Testis (tissue), 5 donors: Measurements from ENCODE around the gene RHOF. TPM values are rescaled to one million over a fixed set of nuclear protein-coding genes. Genes with fewer than 3 reads are reported as not detected.

Source experiments
- DNase-seq: peaks from one replicate; pipeline ENCODE4 v3.0.0-alpha.2; 2019
- H3K27ac ChIP-seq, 2 donors: fragments of 200-600 bp; sonication (generic); one replicate each; pipeline ENCODE4 v1.5.1; 2019
- H3K27me3 ChIP-seq: fragments of 200-600 bp; sonication (generic); one replicate; pipeline ENCODE4 v1.5.1; 2019
- H3K36me3 ChIP-seq: fragments of 200-600 bp; sonication (generic); one replicate; pipeline ENCODE4 v1.5.1; 2017; ENCODE audit warnings: low read depth; ENCODE audit errors: missing control alignments
- H3K4me1 ChIP-seq: fragments of 200-600 bp; sonication (generic); one replicate; pipeline ENCODE4 v1.5.1; 2019
- H3K4me3 ChIP-seq, 2 donors: fragments of 200-600 bp; sonication (generic); one replicate each; pipeline ENCODE4 v1.5.1; 2017 to 2019
- H3K9me3 ChIP-seq: fragments of 200-600 bp; sonication (generic); one replicate; pipeline ENCODE4 v1.5.1; 2017
- CTCF ChIP-seq, 3 experiments: fragments of 450-650 bp in 2 of 3; fragments of 200-600 bp in 1 of 3; sonication (generic) in 1 of 3; IDR thresholded peaks; one replicate each; pipeline ENCODE4 v1.5.1; 2016 to 2019; ENCODE audit warnings: antibody characterized with exemption in 3 of 3, mild to moderate bottlenecking in 2 of 3, moderate library complexity in 1 of 3
- POLR2A ChIP-seq: fragments of 450-650 bp; IDR thresholded peaks from one replicate; pipeline ENCODE4 v1.6.1; 2017; ENCODE audit warnings: antibody characterized with exemption, mild to moderate bottlenecking, moderate library complexity
- WGBS, 2 donors: methylation state at CpG; one replicate each; pipeline ENCODE4 v1.1.5; 2018; 5-methylcytosine and 5-hydroxymethylcytosine counted together
- intact Hi-C: fragments of 100-400 bp; cut with DNase I; formaldehyde crosslinking; loops from one replicate; pipeline ENCODE4 v1.15.1; 2023; ENCODE audit warnings: low total_unique reads
- long read RNA-seq, 2 donors: transcript quantifications; one replicate each; lab custom pipeline, GENCODE V29; 2026
- polyA plus RNA-seq: library from polyadenylated mRNA; stranded (reverse); fragments of 350-450 nt; fragmentation: Illumina TruSeq; extraction: RNeasy Lipid Tissue Mini Kit (QIAGEN cat#74804); gene quantifications from one replicate; pipeline ENCODE4 v1.2.3, GENCODE V29; 2014; ENCODE audit warnings: low read depth, low replicate concordance; ENCODE audit not compliant: insufficient read depth
- total RNA-seq, 2 donors: library from RNA; depleted of rRNA; stranded (reverse); fragments of >200 nt; gene quantifications; one replicate each; pipeline ENCODE4 v1.2.3, GENCODE V29; 2016

The RHOF gene
- total RNA-seq (10 to 100 TPM; 18.0 to 20.5 TPM), polyA plus RNA-seq (16.9 TPM)
- long read RNA-seq, donor 1, transcript RHOF-201 (5 exons, 3,009 nt), result major isoform, 9 of 9 reads
- long read RNA-seq, donor 1, partial matches to known transcripts, result 0 of 9 reads
- long read RNA-seq, donor 1, other reads (novel, unspliced or antisense), result 0 of 9 reads
- long read RNA-seq, donor 2, transcript RHOF-201 (5 exons, 3,009 nt), result major isoform, 9 of 9 reads
- long read RNA-seq, donor 2, partial matches to known transcripts, result 0 of 9 reads
- long read RNA-seq, donor 2, other reads (novel, unspliced or antisense), result 0 of 9 reads

DNA sequence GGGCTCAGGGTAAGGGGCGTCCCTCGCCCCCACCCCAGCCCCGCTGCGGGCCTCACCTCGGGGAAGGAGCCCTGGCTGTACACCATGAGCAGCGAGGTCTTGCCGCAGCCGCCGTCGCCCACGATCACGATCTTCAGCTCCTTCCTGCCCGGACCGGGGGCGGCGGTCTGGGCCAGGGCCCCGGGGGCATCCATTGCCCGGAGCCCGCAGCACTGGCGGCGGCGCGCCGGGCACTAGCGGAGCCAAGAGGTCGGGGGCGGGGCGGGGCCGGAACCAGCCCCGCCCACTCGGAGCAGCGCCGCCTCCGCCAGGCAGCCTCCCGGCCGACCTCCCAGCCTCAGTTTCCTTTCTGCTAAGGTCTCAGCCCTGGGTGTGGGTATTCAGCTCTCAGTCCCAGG is at the start of gene RHOF:
Gene RHOF (minus strand): TSS at position 249 of the 398 bp plus-strand sequence. CDS start 55 bp downstream, at position 194.
- H3K4me1 ChIP-seq, result peaks cover 49% of the 10 kb centered on the region
- H3K36me3 ChIP-seq, result no peaks in the 10 kb centered on the region
- WGBS, 2 donors, result 1% methylated on average over 31 of the region's 36 CpGs; no CpG with 5 or more reads in 1 of the 2 donors
- DNase-seq, result no peak
- TF ChIP-seq CTCF (IDR thresholded peaks at IDR 0.05) (no peak), POLR2A (no peak)
- peak within 1 kb of the TSS; percentile 53 to 59 for H3K4me3 ChIP-seq
- intact Hi-C loops, result loop anchor here (5.0 kb wide), 1 partner anchor 91 kb away; no protein-coding TSS in a partner anchor
- H3K9me3 ChIP-seq, result no peaks in the 10 kb centered on the region
- H3K27ac ChIP-seq, result peak within 1 kb of the TSS; percentile 64 to 78
- no peaks in the 10 kb centered on the region for H3K27me3 ChIP-seq

DNA sequence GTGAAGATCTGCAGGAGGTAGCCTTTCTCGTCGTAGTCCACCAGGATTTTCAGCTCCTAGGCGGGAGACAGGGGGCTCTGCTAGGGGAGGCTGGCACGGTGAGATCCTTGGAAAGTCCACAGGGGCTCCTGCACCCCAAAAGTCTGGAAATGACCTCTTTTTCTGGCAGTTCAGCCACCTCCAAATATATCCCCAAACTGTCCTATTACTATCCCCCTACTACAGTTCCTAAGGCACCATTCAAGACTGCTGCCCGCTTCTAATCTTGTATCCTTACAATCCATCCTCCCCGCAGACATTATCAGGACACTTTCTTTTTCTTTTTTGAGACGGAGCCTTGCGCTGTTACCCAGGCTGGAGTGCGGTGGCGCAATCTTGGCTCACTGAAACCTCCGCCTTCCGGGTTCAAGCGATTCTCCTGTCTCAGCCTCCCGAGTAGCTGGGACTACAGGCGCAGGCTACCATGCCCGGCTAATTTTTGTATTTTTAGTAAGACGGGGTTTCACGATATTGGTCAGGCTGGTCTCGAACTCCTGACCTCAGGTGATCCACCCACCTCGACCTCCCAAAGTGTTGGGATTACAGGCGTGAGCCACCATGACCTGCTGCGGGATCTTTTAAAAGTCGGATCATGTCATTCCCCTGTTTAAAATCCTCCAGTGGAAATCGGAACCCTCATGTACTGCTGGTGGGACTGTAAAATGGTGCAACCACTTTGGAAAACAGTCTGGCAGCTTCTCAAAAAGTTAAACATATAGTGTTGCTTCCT is 46.7 kb upstream of the RHOF start:
- Histone ChIP-seq H3K27ac (peak overlapping the region in 1 of 2 donors; percentile 28), H3K36me3 (no peaks in the 10 kb centered on the region), H3K9me3 (no peaks in the 10 kb centered on the region), H3K27me3 (no peaks in the 10 kb centered on the region), H3K4me3 (peak overlapping the region; percentile 33 to 42), H3K4me1 (peaks cover 6% of the 10 kb centered on the region)
- 32 to 54% methylated on average over 24 of the region's 24 CpGs for WGBS, 2 donors
- TF ChIP-seq POLR2A (no peak), CTCF (IDR thresholded peaks at IDR 0.05) (no peak)
- intact Hi-C loops, result no loop called here
- no peak for DNase-seq

DNA sequence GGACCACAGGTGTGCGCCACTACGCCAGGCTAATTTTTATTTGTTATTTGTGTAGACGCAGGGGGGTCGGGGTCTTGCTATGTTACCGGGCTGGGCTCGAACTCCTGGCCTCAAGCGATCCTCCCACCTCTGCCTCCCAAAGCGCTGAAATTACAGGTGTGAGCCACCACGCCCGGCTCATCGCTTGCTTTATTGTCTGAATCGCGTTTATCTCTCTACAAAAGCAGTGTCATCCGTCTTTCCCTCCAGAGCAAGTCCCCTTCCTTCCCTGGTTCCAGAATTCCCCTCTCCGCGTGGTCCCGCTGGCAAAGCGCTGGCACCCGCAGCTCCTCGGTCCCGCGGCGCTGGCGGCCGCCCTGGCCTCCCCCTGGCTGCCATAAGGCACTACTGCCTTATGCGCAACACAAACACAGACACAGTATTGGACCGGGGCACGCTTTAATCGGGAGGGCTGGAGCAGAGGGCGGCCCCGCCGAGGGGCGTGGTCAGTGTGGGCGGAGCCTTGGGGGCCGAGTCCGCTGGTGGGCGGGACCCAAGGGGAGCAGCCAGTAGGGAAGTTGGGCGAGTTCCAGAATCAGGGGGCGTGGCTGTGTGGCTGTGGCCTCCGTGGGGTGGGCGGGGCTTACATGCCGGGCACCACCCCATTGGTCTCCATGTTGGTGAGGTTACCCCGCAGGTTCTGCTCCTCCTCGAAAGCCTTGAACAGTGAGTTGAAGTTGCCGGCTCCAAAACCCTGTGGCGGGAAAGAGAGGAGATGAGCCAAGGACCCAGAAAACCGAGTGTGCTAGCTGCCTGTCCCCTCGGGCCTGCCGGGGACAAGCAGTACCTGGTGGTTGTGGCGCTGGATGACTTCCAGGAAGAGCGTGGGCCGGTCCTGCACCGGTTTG is 45.9 kb upstream of the RHOF start:
- Histone ChIP-seq H3K27ac (peak overlapping the region in 1 of 2 donors; percentile 28), H3K4me3 (peak overlapping the region; percentile 33 to 42), H3K36me3 (no peaks in the 10 kb centered on the region), H3K27me3 (no peaks in the 10 kb centered on the region), H3K4me1 (peaks cover 6% of the 10 kb centered on the region), H3K9me3 (no peaks in the 10 kb centered on the region)
- peak; percentile 100 for DNase-seq
- WGBS, 2 donors, result 10 to 11% methylated on average over 51 to 53 of the region's 53 CpGs
- TF ChIP-seq CTCF (IDR thresholded peaks at IDR 0.05) (peak in 2 of 3 experiments; percentile 29 to 32), POLR2A (no peak)
- intact Hi-C loops, result no loop called here

GRCh38 chr12:121838126-121838525 is 44.6 kb upstream of the RHOF start:
- H3K27ac ChIP-seq, result no peak overlapping the region
- H3K9me3 ChIP-seq, result no peaks in the 10 kb centered on the region
- TF ChIP-seq CTCF (IDR thresholded peaks at IDR 0.05) (no peak), POLR2A (no peak)
- no peaks in the 10 kb centered on the region for H3K27me3 ChIP-seq
- intact Hi-C loops, result no loop called here
- peak overlapping the region in 1 of 2 donors; percentile 15 for H3K4me3 ChIP-seq
- H3K36me3 ChIP-seq, result no peaks in the 10 kb centered on the region
- peaks cover 6% of the 10 kb centered on the region for H3K4me1 ChIP-seq
- DNase-seq, result no peak
- WGBS, 2 donors, result 79 to 80% methylated on average over 5 of the region's 5 CpGs
